GM21528 (cell line): Measurements from ENCODE around the gene VPS13D.

Experiments
- ATAC-seq: cut with Tn5 transposase; IDR thresholded peaks from one replicate; pipeline ENCODE4 v1.9.1; 2021; ENCODE audit warnings: mild to moderate bottlenecking, moderate library complexity; ENCODE audit not compliant: unreplicated experiment, low FRiP score

VPS13D gene

DNA sequence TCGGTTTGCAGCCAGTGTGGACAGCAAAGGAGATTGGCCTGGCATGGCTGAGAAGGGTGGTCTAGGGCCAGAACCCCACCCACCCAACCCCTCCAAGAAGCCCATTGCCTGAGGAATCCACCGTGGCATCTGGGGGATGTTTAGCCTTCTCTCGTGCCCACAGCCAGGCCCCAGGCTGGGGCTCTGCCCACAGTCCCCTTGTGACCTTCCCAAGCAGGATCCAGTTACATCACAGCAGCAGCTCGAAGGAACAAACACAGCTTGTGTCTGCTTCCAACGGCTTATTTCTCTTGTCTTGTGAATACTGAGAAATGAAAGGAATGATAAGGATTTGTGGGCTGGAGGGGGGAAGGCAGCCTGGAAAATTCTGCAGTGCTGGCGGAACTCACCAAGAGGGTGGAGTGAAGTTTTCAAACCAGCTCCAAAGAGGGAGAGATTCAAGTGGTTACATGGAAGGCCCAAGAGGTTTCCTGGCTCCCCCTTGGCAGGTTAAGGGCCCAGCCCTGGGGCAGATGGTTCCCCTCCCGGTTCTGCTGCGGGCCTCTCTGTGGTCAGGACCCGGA is 326.6 kb downstream of the VPS13D start:
- ATAC-seq = no peak

DNA sequence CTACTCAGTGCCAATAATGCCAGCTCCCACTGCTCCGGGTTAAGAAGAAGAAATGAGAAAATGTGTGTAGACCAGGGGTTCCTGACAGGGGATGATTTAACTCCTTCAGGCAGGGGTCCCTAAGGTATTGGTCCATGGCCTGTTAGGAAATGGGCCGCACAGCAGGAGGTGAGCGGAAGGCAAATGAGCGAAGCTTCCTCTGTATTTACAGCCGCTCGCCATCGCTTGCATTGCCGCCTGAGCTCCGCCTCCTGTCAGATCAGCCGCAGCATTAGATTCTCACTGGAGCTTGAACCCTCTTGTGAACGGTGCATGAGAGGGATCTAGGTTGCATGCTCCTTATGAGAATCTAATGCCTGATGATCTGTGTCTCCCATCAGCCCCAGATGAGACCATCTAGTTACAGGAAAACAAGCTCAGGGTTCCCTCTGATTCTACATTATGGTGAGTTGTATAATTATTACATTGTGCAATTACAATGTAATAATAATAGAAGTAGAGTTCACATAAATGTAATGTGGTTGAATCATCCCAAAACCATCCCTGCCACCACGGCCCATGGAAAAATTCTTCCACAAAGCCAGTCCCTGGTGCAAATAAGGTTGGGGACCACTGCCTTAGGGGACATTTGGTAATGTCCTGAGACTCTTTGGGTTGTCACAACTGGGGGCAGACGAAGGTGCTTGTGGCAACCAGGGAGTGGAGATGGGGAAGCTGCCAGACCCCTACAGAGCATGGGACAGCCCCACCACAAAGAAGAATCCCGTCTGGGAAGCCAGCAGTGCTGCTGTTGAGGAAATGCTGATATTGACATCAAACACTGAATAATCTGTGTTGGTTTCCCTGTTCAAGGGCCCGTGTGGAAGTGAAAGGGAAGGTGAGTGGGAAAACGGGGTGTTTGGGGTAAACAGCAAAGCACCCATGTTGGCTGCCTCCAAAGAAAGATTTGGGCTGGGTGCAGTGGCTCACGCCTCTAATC is 327.4 kb downstream of the VPS13D start:
- no peak for ATAC-seq

GRCh38 chr1:12561121-12561520 is 331.3 kb downstream of the VPS13D start:
- no peak for ATAC-seq
